Measurements from ENCODE around the gene CYP2A6. TPM values are rescaled to one million over a fixed set of nuclear protein-coding genes. Genes with fewer than 3 reads are reported as not detected.

CYP2A6 gene
- total RNA-seq, 1 experiment from 2014 or later: 0.28 TPM

DNA sequence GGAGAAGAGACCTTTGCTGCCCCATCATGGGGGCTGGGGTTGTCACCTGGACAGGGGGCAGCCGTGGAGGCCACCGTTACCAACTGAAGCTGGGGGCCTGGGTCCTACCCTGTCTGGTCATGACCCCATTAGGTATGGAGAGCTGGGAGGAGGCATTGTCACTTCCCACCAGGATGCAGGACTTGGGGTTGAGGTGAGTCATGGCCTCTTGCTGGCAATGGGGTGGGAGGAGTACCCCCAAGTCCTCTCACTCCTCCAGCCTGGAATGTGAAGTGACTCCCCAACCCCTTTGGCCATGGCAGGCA lies 42.3 kb downstream of the CYP2A6 start:
- no peak overlapping the region for H3K18ac ChIP-seq (ENCODE audit: insufficient read length, low read depth, low read length)
- H4K5ac ChIP-seq (ENCODE audit: insufficient read length, low read depth, low read length): no peak overlapping the region
- no peak overlapping the region for H2BK20ac ChIP-seq (ENCODE audit: low read depth, low read length, poor library complexity, severe bottlenecking)
- WGBS (ENCODE audit: extremely low coverage, insufficient read length, low lambda C conversion rate): no CpG with 5 or more reads among the region's 2 CpGs
- no peaks in the 10 kb centered on the region; the same call in 1 of the 2 replicates for H3K79me2 ChIP-seq (ENCODE audit: insufficient read depth, low read length)
- H2BK120ac ChIP-seq (ENCODE audit: low read depth, low read length, poor library complexity, severe bottlenecking): no peak overlapping the region
- no peak overlapping the region for H3K4me2 ChIP-seq (ENCODE audit: insufficient read depth, insufficient read length, low read length)
- no peak overlapping the region for H2BK15ac ChIP-seq (ENCODE audit: low read depth, low read length)
- H3K14ac ChIP-seq (ENCODE audit: insufficient read depth, low read length): no peak overlapping the region
- no peak overlapping the region for H3K23ac ChIP-seq (ENCODE audit: insufficient read length, low read depth, low read length)
- no peak overlapping the region for H4K8ac ChIP-seq (replicated peaks; ENCODE audit: insufficient read length, low read depth, low read length)
- H3K9me3 ChIP-seq (ENCODE audit: control insufficient read depth, low read depth, low read length): no peaks in the 10 kb centered on the region
- H4K20me1 ChIP-seq (ENCODE audit: control insufficient read depth, insufficient read depth, insufficient read length): peaks cover 2% of the 10 kb centered on the region
- H3K36me3 Mint-ChIP-seq (ENCODE audit: insufficient read depth in 1 of 3, low read depth in 3 of 3): peaks cover 23 to 50% (median 38%) of the 10 kb centered on the region in 3 experiments; a peak in 6 of 7 replicates
- H3T11ph ChIP-seq (ENCODE audit: low read length): no peak overlapping the region
- peaks cover 4% of the 10 kb centered on the region for H3K79me1 ChIP-seq (ENCODE audit: insufficient read depth, low read depth, low read length, poor library complexity, severe bottlenecking)
- no peak for DNase-seq
- TF ChIP-seq, protein P1, sequence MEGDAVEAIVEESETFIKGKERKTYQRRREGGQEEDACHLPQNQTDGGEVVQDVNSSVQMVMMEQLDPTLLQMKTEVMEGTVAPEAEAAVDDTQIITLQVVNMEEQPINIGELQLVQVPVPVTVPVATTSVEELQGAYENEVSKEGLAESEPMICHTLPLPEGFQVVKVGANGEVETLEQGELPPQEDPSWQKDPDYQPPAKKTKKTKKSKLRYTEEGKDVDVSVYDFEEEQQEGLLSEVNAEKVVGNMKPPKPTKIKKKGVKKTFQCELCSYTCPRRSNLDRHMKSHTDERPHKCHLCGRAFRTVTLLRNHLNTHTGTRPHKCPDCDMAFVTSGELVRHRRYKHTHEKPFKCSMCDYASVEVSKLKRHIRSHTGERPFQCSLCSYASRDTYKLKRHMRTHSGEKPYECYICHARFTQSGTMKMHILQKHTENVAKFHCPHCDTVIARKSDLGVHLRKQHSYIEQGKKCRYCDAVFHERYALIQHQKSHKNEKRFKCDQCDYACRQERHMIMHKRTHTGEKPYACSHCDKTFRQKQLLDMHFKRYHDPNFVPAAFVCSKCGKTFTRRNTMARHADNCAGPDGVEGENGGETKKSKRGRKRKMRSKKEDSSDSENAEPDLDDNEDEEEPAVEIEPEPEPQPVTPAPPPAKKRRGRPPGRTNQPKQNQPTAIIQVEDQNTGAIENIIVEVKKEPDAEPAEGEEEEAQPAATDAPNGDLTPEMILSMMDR (conservative IDR thresholded peaks at IDR 0.05): no peak
- no peak overlapping the region for H3K56ac ChIP-seq (ENCODE audit: insufficient read length, low read depth, low read length)
- H3K27me3 ChIP-seq (ENCODE audit: insufficient read depth, low read length): no peaks in the 10 kb centered on the region
- no peak overlapping the region for H3K9ac ChIP-seq (ENCODE audit: extremely low read depth, insufficient read length, low read length)
- H3K4me3 Mint-ChIP-seq: peak overlapping the region in 1 of 2 experiments; percentile 50; a peak in 2 of 5 replicates
- no peak overlapping the region for H2BK12ac ChIP-seq (ENCODE audit: insufficient read length, low read depth, low read length)
- no peak overlapping the region for H2AFZ ChIP-seq (ENCODE audit: low read length)
- H3K4me1 Mint-ChIP-seq: peaks cover 65 to 73% of the 10 kb centered on the region in 2 experiments
- H2BK5ac ChIP-seq (ENCODE audit: insufficient read length, low read length): no peak overlapping the region
- H3K23me2 ChIP-seq (ENCODE audit: insufficient read length, low read depth, low read length, poor library complexity, severe bottlenecking): peaks cover 12% of the 10 kb centered on the region
- H3K4me1 ChIP-seq (ENCODE audit: insufficient read depth, low read length): peaks cover 13% of the 10 kb centered on the region
- no peak overlapping the region for H3K4ac ChIP-seq (ENCODE audit: low read depth, low read length)
- no peak overlapping the region for H4K91ac ChIP-seq (ENCODE audit: insufficient read length, low read depth, low read length)
- peak overlapping the region; percentile 62 to 97 (median 89); a peak in 4 of 7 replicates for H3K27ac Mint-ChIP-seq
- peaks cover 18% of the 10 kb centered on the region for H3K27me3 Mint-ChIP-seq (ENCODE audit: low read depth)
- H3K9me3 Mint-ChIP-seq: no peaks in the 10 kb centered on the region; a peak in 2 of 5 replicates
- H3K27ac ChIP-seq (ENCODE audit: insufficient read length, low read depth, low read length): no peak overlapping the region
- H2AK5ac ChIP-seq (ENCODE audit: insufficient read length, low read length): no peak overlapping the region
